ENCODE results near the gene GPHN.
"Not testable (repeated sequence)": the region's sequence is repeated elsewhere in the genome, so short reads cannot be mapped to it uniquely, and the experiment has no call there.

The GPHN gene

GRCh38 chr14:66696326-66696725 lies 188.4 kb downstream of the GPHN start:
- no peak for DNase-seq

- DNase-seq, result no peak
Measured at GRCh38 chr14:66698503-66698902, 190.6 kb downstream of the GPHN start.

GRCh38 chr14:66701813-66702212 lies 193.9 kb downstream of the GPHN start:
- no peak for DNase-seq

- no peak for DNase-seq
Measured at GRCh38 chr14:66708267-66708666, 200.3 kb downstream of the GPHN start.

- DNase-seq, result no peak
Measured at GRCh38 chr14:66709291-66709690, 201.3 kb downstream of the GPHN start.

GRCh38 chr14:66714291-66714690 lies 206.3 kb downstream of the GPHN start:
- not testable (repeated sequence) for DNase-seq

- DNase-seq, result not testable (repeated sequence)
Measured at GRCh38 chr14:66715313-66715712, 207.4 kb downstream of the GPHN start.

DNA sequence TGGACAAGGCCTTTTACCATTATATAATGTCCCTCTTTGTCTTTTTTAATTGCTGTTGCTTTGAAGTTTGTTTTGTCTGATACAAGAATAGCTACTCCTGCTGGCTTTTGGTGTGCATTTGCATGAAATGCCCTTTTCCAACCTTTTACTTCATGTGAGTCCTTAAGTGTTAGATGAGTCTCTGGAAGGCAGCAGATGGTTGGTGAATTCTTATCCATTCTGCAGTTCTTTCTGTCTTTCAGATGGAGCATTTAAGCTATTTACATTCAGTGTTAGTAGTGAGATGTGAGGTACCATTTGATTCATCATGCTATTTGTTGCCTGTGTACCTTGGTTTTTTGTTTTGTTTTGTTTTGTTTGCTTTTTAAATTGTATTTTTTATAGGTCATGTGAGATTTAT lies 208.3 kb downstream of the GPHN start:
- DNase-seq, result no peak

GRCh38 chr14:66717561-66718140 lies 209.7 kb downstream of the GPHN start:
- no peak for DNase-seq

- no peak for DNase-seq
Measured at GRCh38 chr14:66724996-66725395, 217.0 kb downstream of the GPHN start.

GRCh38 chr14:66731298-66731697 lies 223.4 kb downstream of the GPHN start:
- DNase-seq, result not testable (repeated sequence)

DNA sequence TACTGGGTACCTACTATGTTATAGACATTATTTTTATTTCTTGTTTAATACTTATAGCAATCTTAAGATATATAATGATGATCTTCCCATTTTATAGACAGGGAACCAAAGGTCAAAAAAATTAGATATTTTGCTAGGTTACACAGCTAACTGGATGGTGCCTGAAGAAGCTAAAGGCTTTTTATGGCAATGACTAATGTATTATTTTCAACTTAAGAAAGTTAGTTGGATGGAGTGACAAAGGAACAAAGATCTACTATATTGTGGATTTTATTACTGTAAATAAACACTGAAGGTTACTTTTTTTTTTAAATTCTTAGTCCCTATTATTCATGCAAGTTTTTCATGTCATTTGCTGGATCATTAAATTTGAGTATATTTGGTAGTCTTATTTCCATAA lies 227.9 kb downstream of the GPHN start:
- no peak for DNase-seq

- DNase-seq, result no peak
Measured at GRCh38 chr14:66739826-66740225, 231.9 kb downstream of the GPHN start.

DNA sequence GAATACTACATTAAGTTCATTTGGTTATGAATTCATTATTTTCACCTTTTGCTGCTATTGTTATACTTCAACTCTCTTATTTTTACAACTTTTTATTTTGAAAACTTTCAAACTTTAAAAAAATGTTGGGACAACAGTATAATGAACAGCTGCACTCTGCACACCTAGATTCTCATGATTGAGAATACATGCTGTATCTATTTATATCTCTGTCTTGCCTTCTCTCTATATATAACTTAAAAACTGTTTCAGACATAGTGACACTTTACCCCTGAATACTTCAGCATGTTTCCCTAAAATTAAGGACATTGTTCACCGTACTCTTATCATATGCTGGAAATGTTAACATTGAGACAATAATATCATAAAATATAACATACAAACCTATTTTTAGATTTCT lies 237.1 kb downstream of the GPHN start:
- no peak for DNase-seq

GRCh38 chr14:66746316-66747006 lies 238.5 kb downstream of the GPHN start:
- peak; percentile 25 for DNase-seq

- DNase-seq, result no peak
Measured at GRCh38 chr14:66752109-66752508, 244.2 kb downstream of the GPHN start.

- DNase-seq, result no peak
Measured at GRCh38 chr14:66758031-66758613, 250.2 kb downstream of the GPHN start.

- no peak for DNase-seq
Measured at GRCh38 chr14:66772146-66772545, 264.2 kb downstream of the GPHN start.

DNA sequence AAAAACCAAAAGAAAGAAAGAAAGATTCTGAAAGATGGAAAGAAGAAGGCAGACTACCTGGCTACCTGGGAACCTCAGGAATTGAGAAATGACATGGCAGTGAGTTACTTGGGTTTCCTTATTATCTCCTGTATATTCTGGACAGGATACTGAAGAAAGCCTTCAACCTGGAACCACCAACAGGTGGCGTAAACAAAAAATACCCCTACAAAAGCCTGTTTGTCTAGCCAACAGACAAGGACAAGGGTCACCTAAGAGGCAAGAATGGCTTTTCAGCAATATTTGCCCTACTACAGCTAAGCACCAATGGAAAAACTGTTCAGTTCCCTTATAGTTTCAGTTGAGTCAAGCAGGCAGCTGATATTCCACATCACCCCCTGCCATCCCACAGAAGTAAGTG lies 274.9 kb downstream of the GPHN start:
- no peak for DNase-seq

GRCh38 chr14:66790101-66790500 lies 282.2 kb downstream of the GPHN start:
- DNase-seq, result no peak

GRCh38 chr14:66802962-66803361 lies 295.0 kb downstream of the GPHN start:
- no peak for DNase-seq

DNA sequence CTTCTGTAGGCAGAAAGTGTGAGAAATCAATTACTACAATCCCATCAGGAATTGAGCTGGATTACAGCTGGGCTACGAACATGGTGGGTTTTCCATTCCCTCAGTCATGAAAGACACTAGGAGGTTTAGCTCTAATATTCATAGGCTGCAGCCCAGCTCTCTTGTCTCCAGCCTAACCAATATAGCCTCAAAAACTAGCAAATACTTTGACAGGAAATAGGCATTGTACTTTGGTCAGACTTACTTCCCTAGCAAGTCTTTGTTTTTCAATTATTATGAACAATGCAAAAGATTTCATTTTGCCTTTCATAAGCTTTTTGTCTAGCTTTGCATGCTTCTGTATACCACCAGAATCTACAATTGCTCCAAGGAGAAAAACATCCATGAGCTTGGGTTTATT lies 296.2 kb downstream of the GPHN start:
- no peak for DNase-seq

GRCh38 chr14:66813636-66814035 lies 305.7 kb downstream of the GPHN start:
- no peak for DNase-seq

- no peak for DNase-seq
Measured at GRCh38 chr14:66815687-66816086, 307.7 kb downstream of the GPHN start.

DNA sequence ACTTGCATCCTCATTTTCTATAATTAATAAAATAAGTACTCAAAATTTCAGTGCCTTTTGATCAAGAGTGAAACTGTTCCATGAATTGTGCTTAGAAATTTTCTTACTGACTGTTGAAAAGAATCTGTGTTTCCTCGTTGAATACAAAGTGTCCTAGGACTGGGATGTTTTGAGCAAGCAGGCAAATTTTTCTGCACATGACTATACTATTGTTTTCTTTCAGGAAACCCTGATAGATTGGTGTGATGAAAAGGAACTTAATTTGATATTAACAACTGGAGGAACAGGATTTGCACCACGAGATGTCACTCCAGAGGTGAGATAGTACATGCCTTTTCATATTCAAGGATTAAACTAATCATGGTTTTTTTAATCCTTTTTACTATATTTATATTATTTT lies 316.3 kb downstream of the GPHN start:
- no peak for DNase-seq

Data from NCI-H1105 treated with DMSO at 0.1 percent for 48 hours (cell line).